A549 (cell line): ENCODE results near the gene CPO. TPM values are rescaled to one million over a fixed set of nuclear protein-coding genes. Genes with fewer than 3 reads are reported as not detected.

Source experiments
- ATAC-seq, 2 experiments: fragments of 200-7000 bp in 1 of 2; fragments of >200 bp in 1 of 2; cut with Nextera tagmentation in 1 of 2; cut with Tn5 transposase in 1 of 2; 3 replicates each; pipeline versions ENCODE4 v1.8.0 to v1.9.1; 2018 to 2020; ENCODE audit warnings: mild to moderate bottlenecking in 1 of 2, moderate library complexity in 1 of 2
- CTCF ChIA-PET: fragments of 300-600 bp; sonication (Branson Sonifier 250); formaldehyde crosslinking; extraction: SDS; loops from one replicate; lab custom pipeline; 2021; ENCODE audit warnings: antibody characterized with exemption, inconsistent platforms; lab: Yijun Ruan, JAX
- POLR2A ChIA-PET: fragments of 350-600 bp; formaldehyde crosslinking; extraction: SDS; loops from one replicate; lab custom pipeline; 2021; ENCODE audit warnings: antibody characterized with exemption, inconsistent platforms; lab: Yijun Ruan, JAX
- DNase-seq, 2 experiments: peaks; one replicate each; pipeline versions ENCODE4 v3.0.0 to v3.0.0-alpha.2; 2011 to 2016; ENCODE audit warnings: low read depth in 1 of 2, low spot score in 1 of 2
- FAIRE-seq: peaks from 2 replicates; lab custom pipeline; 2011; peaks lifted over from hg19 to GRCh38; lab: Jason Lieb, UNC
- H3K27ac ChIP-seq, 2 experiments: fragments of >200 bp; sonication (Bioruptor Twin); formaldehyde crosslinking; 3 replicates each; pipeline ENCODE4 v1.5.1; 2016 to 2017
- H3K4me1 ChIP-seq: fragments of >200 bp; sonication (Bioruptor Twin); formaldehyde crosslinking; 3 replicates; pipeline ENCODE4 v1.6.1; 2016
- H3K4me2 ChIP-seq: fragments of >200 bp; sonication (Bioruptor Twin); formaldehyde crosslinking; 3 replicates; pipeline ENCODE4 v1.6.1; 2016
- H3K4me3 ChIP-seq: fragments of >200 bp; sonication (Bioruptor Twin); formaldehyde crosslinking; 3 replicates; pipeline ENCODE4 v1.5.1; 2016
- H3K9me3 ChIP-seq: fragments of >200 bp; sonication (Bioruptor Twin); formaldehyde crosslinking; 3 replicates; pipeline ENCODE4 v1.6.1; 2016
- ATOH8 ChIP-seq: fragments of 250-450 bp; sonication (Bioruptor Pico); IDR thresholded peaks from 2 replicates; pipeline ENCODE4 v1.5.0; 2020; ENCODE audit warnings: low read depth, mild to moderate bottlenecking, moderate library complexity
- CBX2 ChIP-seq: fragments of 200-600 bp; sonication (generic); IDR thresholded peaks from 2 replicates; pipeline ENCODE4 v1.6.1; 2016; ENCODE audit warnings: low read depth, mild to moderate bottlenecking, borderline replicate concordance
- CBX8 ChIP-seq: fragments of 200-600 bp; sonication (generic); IDR thresholded peaks from 2 replicates; pipeline ENCODE4 v1.6.1; 2016
- CHD2 ChIP-seq: fragments of 150-350 bp; IDR thresholded peaks from 2 replicates; pipeline ENCODE4 v1.6.1; 2014; ENCODE audit warnings: low read length; ENCODE audit not compliant: partially characterized antibody
- EHF ChIP-seq: fragments of 250-450 bp; sonication (Bioruptor Pico); IDR thresholded peaks from 2 replicates; pipeline ENCODE4 v1.5.0; 2020; ENCODE audit warnings: mild to moderate bottlenecking
- EHMT2 ChIP-seq: fragments of 200-600 bp; sonication (generic); IDR thresholded peaks from 2 replicates; pipeline ENCODE4 v1.6.1; 2016; ENCODE audit warnings: antibody characterized with exemption, low read depth, mild to moderate bottlenecking, moderate library complexity
- FOSB ChIP-seq: fragments of 250-450 bp; sonication (Bioruptor Pico); IDR thresholded peaks from 2 replicates; pipeline ENCODE4 v1.5.0; 2020; ENCODE audit warnings: mild to moderate bottlenecking, moderate library complexity
- FOXS1 ChIP-seq: fragments of 250-450 bp; sonication (Bioruptor Pico); IDR thresholded peaks from 2 replicates; pipeline ENCODE4 v1.5.0; 2020; ENCODE audit warnings: mild to moderate bottlenecking, moderate library complexity
- HMGXB4 ChIP-seq: fragments of 250-450 bp; sonication (Bioruptor Pico); IDR thresholded peaks from 2 replicates; pipeline ENCODE4 v1.5.0; 2021; ENCODE audit warnings: mild to moderate bottlenecking, moderate library complexity, borderline replicate concordance
- HOXB13 ChIP-seq: fragments of 250-450 bp; sonication (Bioruptor Pico); IDR thresholded peaks from 2 replicates; pipeline ENCODE4 v1.5.0; 2020; ENCODE audit warnings: low read depth, mild to moderate bottlenecking, moderate library complexity
- JUN ChIP-seq, 2 experiments: fragments of >200 bp; sonication (Bioruptor Twin); formaldehyde crosslinking; IDR thresholded peaks; 2 replicates in 1 of 2; 3 replicates in 1 of 2; pipeline ENCODE4 v1.6.1; 2016 to 2017
- JUNB ChIP-seq: fragments of >200 bp; sonication (Bioruptor Twin); formaldehyde crosslinking; IDR thresholded peaks from 2 replicates; pipeline ENCODE4 v1.6.1; 2016
- MAZ ChIP-seq: fragments of 150-350 bp; IDR thresholded peaks from 2 replicates; pipeline ENCODE4 v1.6.1; 2014; ENCODE audit warnings: antibody characterized with exemption, low read depth, low read length, borderline replicate concordance
- MYC ChIP-seq: IDR thresholded peaks from 2 replicates; pipeline ENCODE4 v1.6.1; 2012; ENCODE audit warnings: mild to moderate bottlenecking, inconsistent platforms, low read length, improper control_type of control experiment, borderline replicate concordance
- NR3C1 ChIP-seq: fragments of >200 bp; sonication (Bioruptor Twin); formaldehyde crosslinking; IDR thresholded peaks from 3 replicates; pipeline ENCODE4 v1.6.1; 2017
- RARB ChIP-seq: fragments of 250-450 bp; sonication (Bioruptor Pico); IDR thresholded peaks from 2 replicates; pipeline ENCODE4 v1.8.0; 2021; ENCODE audit warnings: mild to moderate bottlenecking, moderate library complexity
- RCOR1 ChIP-seq: fragments of 150-350 bp; IDR thresholded peaks from 2 replicates; pipeline ENCODE4 v1.6.1; 2014; ENCODE audit warnings: antibody characterized with exemption, low read length, low read depth
- TFCP2L1 ChIP-seq: fragments of 250-450 bp; sonication (Bioruptor Pico); IDR thresholded peaks from 2 replicates; pipeline ENCODE4 v1.5.0; 2021; ENCODE audit warnings: mild to moderate bottlenecking
- USF2 ChIP-seq: fragments of 450-650 bp; IDR thresholded peaks from 2 replicates; pipeline ENCODE4 v1.6.1; 2014; ENCODE audit warnings: antibody characterized with exemption
- ZNF302 ChIP-seq: fragments of 250-450 bp; sonication (Bioruptor Pico); IDR thresholded peaks from 2 replicates; pipeline ENCODE4 v1.9.0; 2021; ENCODE audit warnings: inconsistent platforms, mild to moderate bottlenecking, moderate library complexity
- WGBS: methylation state at CpG from one replicate; pipeline ENCODE4 v1.1.6; 2017; ENCODE audit errors: missing lambda C conversion rate; 5-methylcytosine and 5-hydroxymethylcytosine counted together
- polyA plus RNA-seq, 4 experiments: library from polyadenylated mRNA; depleted of rRNA in 3 of 4; stranded (reverse); fragments of >200 nt; fragmentation: RNase III in 1 of 4; extraction: RNeasy Plus Mini Kit Qiagen cat#74134 plus additional on column Dnase treatment in 1 of 4; gene quantifications; 2 replicates in 3 of 4; 3 replicates in 1 of 4; pipeline ENCODE4 v1.2.3, GENCODE V29; 2011 to 2017
- TF ChIP-seq, protein P1 (sequence below): IDR thresholded peaks from 2 replicates; pipeline ENCODE4 v1.6.1; 2012; ENCODE audit warnings: low read depth, borderline replicate concordance
- TF ChIP-seq, protein P2 (sequence below): IDR thresholded peaks from 2 replicates; pipeline ENCODE4 v1.6.1; 2012
- TF ChIP-seq, protein P3 (sequence below): IDR thresholded peaks from 2 replicates; pipeline ENCODE4 v1.6.1; 2012
- TF ChIP-seq, protein P4 (sequence below): fragments of >200 bp; sonication (Bioruptor Twin); formaldehyde crosslinking; IDR thresholded peaks from 2 replicates; pipeline ENCODE4 v1.6.1; 2016

CPO gene
- polyA plus RNA-seq, 2 of the 4 experiments (the other 2 are of a cell fraction), result 0.09 to 0.18 TPM

DNA sequence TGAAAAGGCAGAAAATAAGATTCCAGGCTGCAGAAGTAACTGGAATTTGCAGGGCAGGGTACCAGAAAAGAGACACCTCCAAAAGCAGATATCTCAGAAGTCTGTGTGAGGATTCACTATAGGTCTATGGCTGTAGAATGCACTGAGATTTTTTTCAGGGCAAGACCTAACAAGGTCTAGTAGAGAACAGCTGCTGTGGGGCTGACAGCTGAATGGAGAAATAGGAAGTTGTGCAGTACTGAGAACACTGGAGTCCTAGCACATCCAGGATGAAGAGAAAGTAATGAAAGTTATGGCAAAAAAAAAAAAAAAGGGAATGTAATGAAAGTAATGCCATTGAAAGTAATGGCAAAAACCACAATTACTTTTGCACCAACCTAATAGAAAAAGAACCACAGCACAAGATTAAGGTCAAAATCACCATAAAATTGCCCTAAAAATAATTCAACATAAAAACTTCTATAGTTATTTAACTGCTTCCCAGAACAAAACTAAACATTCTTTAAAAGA is 57.3 kb downstream of the CPO start:
- Histone ChIP-seq H3K27ac (no peak overlapping the region), H3K4me2 (no peak overlapping the region), H3K4me3 (no peak overlapping the region), H3K4me1 (no peaks in the 10 kb centered on the region), H3K9me3 (peaks cover 8% of the 10 kb centered on the region; the same call in 2 of the 3 replicates)
- CTCF ChIA-PET, result interaction anchor here (1.3 kb wide), 1 partner anchor 15 kb away, joined by 4 read pairs; no protein-coding TSS in a partner anchor
- TF ChIP-seq MYC (no peak), CHD2 (no peak), FOXS1 (CRISPR knock-in tag) (no peak), CBX8 (no peak), HMGXB4 (CRISPR knock-in tag) (no peak), ZNF302 (CRISPR knock-in tag) (no peak), EHMT2 (no peak), CBX2 (no peak), EHF (CRISPR knock-in tag) (no peak), USF2 (no peak), RARB (CRISPR knock-in tag) (no peak)
- TF ChIP-seq, protein P1, sequence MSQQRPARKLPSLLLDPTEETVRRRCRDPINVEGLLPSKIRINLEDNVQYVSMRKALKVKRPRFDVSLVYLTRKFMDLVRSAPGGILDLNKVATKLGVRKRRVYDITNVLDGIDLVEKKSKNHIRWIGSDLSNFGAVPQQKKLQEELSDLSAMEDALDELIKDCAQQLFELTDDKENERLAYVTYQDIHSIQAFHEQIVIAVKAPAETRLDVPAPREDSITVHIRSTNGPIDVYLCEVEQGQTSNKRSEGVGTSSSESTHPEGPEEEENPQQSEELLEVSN, result no peak
- TF ChIP-seq, protein P2, sequence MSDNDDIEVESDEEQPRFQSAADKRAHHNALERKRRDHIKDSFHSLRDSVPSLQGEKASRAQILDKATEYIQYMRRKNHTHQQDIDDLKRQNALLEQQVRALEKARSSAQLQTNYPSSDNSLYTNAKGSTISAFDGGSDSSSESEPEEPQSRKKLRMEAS, result no peak
- TF ChIP-seq, protein P3, sequence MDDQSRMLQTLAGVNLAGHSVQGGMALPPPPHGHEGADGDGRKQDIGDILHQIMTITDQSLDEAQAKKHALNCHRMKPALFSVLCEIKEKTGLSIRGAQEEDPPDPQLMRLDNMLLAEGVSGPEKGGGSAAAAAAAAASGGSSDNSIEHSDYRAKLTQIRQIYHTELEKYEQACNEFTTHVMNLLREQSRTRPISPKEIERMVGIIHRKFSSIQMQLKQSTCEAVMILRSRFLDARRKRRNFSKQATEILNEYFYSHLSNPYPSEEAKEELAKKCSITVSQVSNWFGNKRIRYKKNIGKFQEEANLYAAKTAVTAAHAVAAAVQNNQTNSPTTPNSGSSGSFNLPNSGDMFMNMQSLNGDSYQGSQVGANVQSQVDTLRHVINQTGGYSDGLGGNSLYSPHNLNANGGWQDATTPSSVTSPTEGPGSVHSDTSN, result no peak
- POLR2A ChIA-PET, result no interaction called here
- DNase-seq, result no peak
- no peak for ATAC-seq
- no peak for FAIRE-seq

GRCh38 chr2:207008105-207008990 is 69.0 kb downstream of the CPO start:
- Histone ChIP-seq H3K9me3 (no peaks in the 10 kb centered on the region), H3K4me2 (no peak overlapping the region; the same call in 2 of the 3 replicates), H3K27ac (no peak overlapping the region), H3K4me1 (0 out of 3 replicates have a peak, but pooled peaks cover 3% of the 10 kb centered on the region), H3K4me3 (no peak overlapping the region)
- peak; percentile 34 to 42; a peak in 2 of 6 replicates for ATAC-seq
- POLR2A ChIA-PET, result interaction anchor here (0.5 kb wide), 1 partner anchor 271 kb away, joined by 3 read pairs; no protein-coding TSS in a partner anchor
- TF ChIP-seq MAZ, result no peak
- no peak for TF ChIP-seq JUN (IDR thresholded peaks at IDR 0.05)
- TF ChIP-seq, protein P3, result no peak
- no peak for TF ChIP-seq RCOR1
- TF ChIP-seq TFCP2L1, result no peak
- TF ChIP-seq JUNB, result no peak
- TF ChIP-seq, protein P4, sequence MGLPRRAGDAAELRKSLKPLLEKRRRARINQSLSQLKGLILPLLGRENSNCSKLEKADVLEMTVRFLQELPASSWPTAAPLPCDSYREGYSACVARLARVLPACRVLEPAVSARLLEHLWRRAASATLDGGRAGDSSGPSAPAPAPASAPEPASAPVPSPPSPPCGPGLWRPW, result no peak
- no peak for TF ChIP-seq NR3C1
- no peak for TF ChIP-seq HOXB13 (CRISPR knock-in tag)
- no peak for TF ChIP-seq ATOH8 (CRISPR knock-in tag)
- no peak for TF ChIP-seq FOSB
- no peak for FAIRE-seq
- no peak for DNase-seq
- CTCF ChIA-PET, result interaction anchor here (0.6 to 1.3 kb wide), 2 partner anchors 19 to 552 kb away, joined by 3 to 6 read pairs; no protein-coding TSS in a partner anchor
- 13% methylated on average over 1 of the region's 1 CpG for WGBS
